ENCODE measurements around the gene HTT.

The HTT gene

GRCh38 chr4:3073158-3074077 lies 1.1 kb upstream of the HTT start:
- TF ChIP-seq CTCF (IDR thresholded peaks at IDR 0.05; ENCODE audit: insufficient read depth, low read length, poor library complexity, severe bottlenecking) = peak; percentile 51
- Histone ChIP-seq H3K4me3 (replicated peaks; ENCODE audit: low read depth, low read length) (peak overlapping the region; percentile 73), H3K27me3 (replicated peaks; ENCODE audit: control insufficient read depth, insufficient read depth, low read length) (no peaks in the 10 kb centered on the region), H3K36me3 (ENCODE audit: control insufficient read depth, insufficient read depth, low read length) (no peaks in the 10 kb centered on the region; the same call in 1 of the 2 replicates)
- DNase-seq (ENCODE audit: extremely low read depth, insufficient read length) = no peak

- no peak for TF ChIP-seq CTCF (IDR thresholded peaks at IDR 0.05; ENCODE audit: insufficient read depth, low read length, poor library complexity, severe bottlenecking)
- no peaks in the 10 kb centered on the region for H3K27me3 ChIP-seq (replicated peaks; ENCODE audit: control insufficient read depth, insufficient read depth, low read length)
Observed at GRCh38 chr4:3074846-3075651, 568 bp downstream of the HTT start.

GRCh38 chr4:3075652-3075981 lies 1.1 kb downstream of the HTT start:
- DNase-seq (ENCODE audit: extremely low read depth, insufficient read length) = no peak

More at GRCh38 chr4:3074846-3075651, 568 bp downstream of the HTT start:
- DNase-seq (ENCODE audit: extremely low read depth, insufficient read length) = peak; percentile 81
- Histone ChIP-seq H3K4me3 (replicated peaks; ENCODE audit: low read depth, low read length) (peak overlapping the region; percentile 96), H3K36me3 (ENCODE audit: control insufficient read depth, insufficient read depth, low read length) (no peaks in the 10 kb centered on the region)

GRCh38 chr4:3077796-3078195 lies 3.3 kb downstream of the HTT start:
- no peaks in the 10 kb centered on the region for H3K36me3 ChIP-seq (ENCODE audit: control insufficient read depth, insufficient read depth, low read length)
- peak; percentile 69 for DNase-seq (ENCODE audit: extremely low read depth, insufficient read length)
- no peak for TF ChIP-seq CTCF (IDR thresholded peaks at IDR 0.05; ENCODE audit: insufficient read depth, low read length, poor library complexity, severe bottlenecking)
- peak overlapping the region; percentile 9; the same call in 1 of the 2 replicates for H3K4me3 ChIP-seq (replicated peaks; ENCODE audit: low read depth, low read length)
- H3K27me3 ChIP-seq (replicated peaks; ENCODE audit: control insufficient read depth, insufficient read depth, low read length) = no peaks in the 10 kb centered on the region

More at GRCh38 chr4:3075652-3075981, 1.1 kb downstream of the HTT start:
- Histone ChIP-seq H3K4me3 (replicated peaks; ENCODE audit: low read depth, low read length) (peak overlapping the region; percentile 96), H3K36me3 (ENCODE audit: control insufficient read depth, insufficient read depth, low read length) (no peaks in the 10 kb centered on the region), H3K27me3 (replicated peaks; ENCODE audit: control insufficient read depth, insufficient read depth, low read length) (no peaks in the 10 kb centered on the region)
- no peak for TF ChIP-seq CTCF (IDR thresholded peaks at IDR 0.05; ENCODE audit: insufficient read depth, low read length, poor library complexity, severe bottlenecking)

- peak overlapping the region; percentile 29 for H3K4me3 ChIP-seq (replicated peaks; ENCODE audit: low read depth, low read length)
- no peak for TF ChIP-seq CTCF (IDR thresholded peaks at IDR 0.05; ENCODE audit: insufficient read depth, low read length, poor library complexity, severe bottlenecking)
- DNase-seq (ENCODE audit: extremely low read depth, insufficient read length) = peak; percentile 70
- H3K27me3 ChIP-seq (replicated peaks; ENCODE audit: control insufficient read depth, insufficient read depth, low read length) = no peaks in the 10 kb centered on the region
- no peaks in the 10 kb centered on the region for H3K36me3 ChIP-seq (ENCODE audit: control insufficient read depth, insufficient read depth, low read length)
Observed at GRCh38 chr4:3079694-3080123, 5.2 kb downstream of the HTT start.
